Loucy (cell line): ENCODE measurements around the gene TASOR2.

Experiments
- H2AFZ ChIP-seq: fragments of 200-600 bp; sonication (generic); 2 replicates; pipeline ENCODE4 v1.6.0; 2016; ENCODE audit warnings: antibody characterized with exemption, mild to moderate bottlenecking, low read length, moderate library complexity
- H3F3A ChIP-seq: fragments of 200-600 bp; 2 replicates; pipeline ENCODE4 v1.6.0; 2016; ENCODE audit warnings: antibody characterized with exemption, low read depth, mild to moderate bottlenecking
- H3K27me3 ChIP-seq: fragments of 200-600 bp; sonication (generic); 2 replicates; pipeline ENCODE4 v1.6.1; 2014; ENCODE audit warnings: low read length, mild to moderate bottlenecking; ENCODE audit not compliant: insufficient read depth, poor library complexity, severe bottlenecking
- H3K36me3 ChIP-seq: fragments of 200-600 bp; sonication (generic); 2 replicates; pipeline ENCODE4 v1.6.1; 2016; ENCODE audit warnings: low read length; ENCODE audit not compliant: insufficient read depth
- H3K4me1 ChIP-seq: fragments of 200-600 bp; sonication (generic); 2 replicates; pipeline ENCODE4 v1.5.1; 2014; ENCODE audit warnings: low read length, mild to moderate bottlenecking; ENCODE audit not compliant: insufficient read depth, poor library complexity, severe bottlenecking
- H3K4me2 ChIP-seq: fragments of 200-600 bp; sonication (generic); 2 replicates; pipeline ENCODE4 v1.6.0; 2014; ENCODE audit warnings: antibody characterized with exemption, low read length, low read depth, mild to moderate bottlenecking; ENCODE audit not compliant: poor library complexity, severe bottlenecking
- H3K4me3 ChIP-seq: fragments of 200-600 bp; sonication (generic); 2 replicates; pipeline ENCODE4 v1.5.1; 2014; ENCODE audit warnings: low read length, mild to moderate bottlenecking, mixed read lengths; ENCODE audit not compliant: poor library complexity, severe bottlenecking
- H3K79me2 ChIP-seq: fragments of 200-600 bp; sonication (generic); 2 replicates; pipeline ENCODE4 v1.6.1; 2014; ENCODE audit warnings: low read length; ENCODE audit not compliant: insufficient read depth
- H3K9ac ChIP-seq: fragments of 200-600 bp; sonication (generic); 2 replicates; pipeline ENCODE4 v1.6.0; 2014; ENCODE audit warnings: mild to moderate bottlenecking, low read depth, low read length, moderate library complexity; ENCODE audit not compliant: poor library complexity, severe bottlenecking
- H3K9me2 ChIP-seq: fragments of 200-600 bp; sonication (generic); replicated peaks from 2 replicates; pipeline ENCODE4 v1.6.1; 2016; ENCODE audit warnings: low read depth, low read length, mixed read lengths
- H3K9me3 ChIP-seq: fragments of 200-600 bp; sonication (generic); 2 replicates; pipeline ENCODE4 v1.6.1; 2014; ENCODE audit warnings: mild to moderate bottlenecking, antibody characterized with exemption, low read length, low read depth; ENCODE audit not compliant: insufficient read depth
- H4K20me1 ChIP-seq: fragments of 200-600 bp; sonication (generic); 2 replicates; pipeline ENCODE4 v1.6.0; 2014; ENCODE audit warnings: antibody characterized with exemption, low read length, mild to moderate bottlenecking; ENCODE audit not compliant: insufficient read depth, poor library complexity, severe bottlenecking
- CTCF ChIP-seq: fragments of 200-600 bp; sonication (generic); conservative IDR thresholded peaks from 2 replicates; pipeline ENCODE4 v1.5.1; 2014; ENCODE audit warnings: mild to moderate bottlenecking, antibody characterized with exemption, low read length
- EZH2phosphoT487 ChIP-seq: fragments of 200-600 bp; IDR thresholded peaks from 2 replicates; pipeline ENCODE4 v1.6.1; 2018; ENCODE audit warnings: antibody characterized with exemption, mild to moderate bottlenecking, moderate library complexity, borderline replicate concordance

TASOR2 gene

GRCh38 chr10:5732141-5732540, 47.5 kb downstream of the TASOR2 start:
- H4K20me1 ChIP-seq: no peaks in the 10 kb centered on the region
- H3K9me3 ChIP-seq: no peaks in the 10 kb centered on the region
- peaks cover 77% of the 10 kb centered on the region for H3K36me3 ChIP-seq
- TF ChIP-seq EZH2phosphoT487 (no peak), CTCF (no peak)
- no peaks in the 10 kb centered on the region for H3K79me2 ChIP-seq
- H3K4me1 ChIP-seq: no peaks in the 10 kb centered on the region
- no peaks in the 10 kb centered on the region for H3K27me3 ChIP-seq
- H3K4me3 ChIP-seq: no peak overlapping the region
- H3K4me2 ChIP-seq: no peak overlapping the region
- no peak overlapping the region for H2AFZ ChIP-seq
- H3K9ac ChIP-seq: no peak overlapping the region
- H3K9me2 ChIP-seq: no peaks in the 10 kb centered on the region
- no peaks in the 10 kb centered on the region for H3F3A ChIP-seq
